ENCODE data around the gene MRPL51. TPM values are rescaled to one million over a fixed set of nuclear protein-coding genes. Genes with fewer than 3 reads are reported as not detected.

Gene MRPL51
- total and polyA plus RNA-seq, 2 donors (not counting 3 experiments of a cell fraction or from before 2014, with no cell fraction given), result 147 to 273 TPM

- no peaks in the 10 kb centered on the region for H3K9me3 ChIP-seq (replicated peaks; ENCODE audit: control insufficient read depth, insufficient read depth, low read length)
- H3K36me3 ChIP-seq (ENCODE audit: control insufficient read depth in 2 of 2, extremely low read depth in 1 of 2, insufficient read depth in 2 of 2, low read length in 2 of 2), result peaks cover 0 to 3% of the 10 kb centered on the region in 2 experiments
- FAIRE-seq (no peak), DNase-seq (ENCODE audit: low read depth, low spot score) (no peak)
- no peak for TF ChIP-seq FOS (IDR thresholded peaks at IDR 0.05; ENCODE audit: borderline replicate concordance, insufficient read depth, low read length)
- no peak for TF ChIP-seq MYC (IDR thresholded peaks at IDR 0.05; ENCODE audit: low read depth, low read length)
- TF ChIP-seq CTCF (IDR thresholded peaks at IDR 0.05; ENCODE audit: extremely low read depth in 1 of 2, insufficient read depth in 1 of 2, low read depth in 1 of 2, low read length in 2 of 2), result no peak
- no peak for TF ChIP-seq POLR2AphosphoS5 (IDR thresholded peaks at IDR 0.05; ENCODE audit: insufficient read depth, low read depth, low read length)
- TF ChIP-seq POLR2A (IDR thresholded peaks at IDR 0.05; ENCODE audit: low read depth, low read length), result no peak
- no peak for TF ChIP-seq GATA2 (IDR thresholded peaks at IDR 0.05; ENCODE audit: insufficient read depth, insufficient read length, low read depth, low read length)
- no peak for TF ChIP-seq JUN (IDR thresholded peaks at IDR 0.05; ENCODE audit: borderline replicate concordance, insufficient read depth, insufficient read length, low read depth)
- no peak for TF ChIP-seq MAX (IDR thresholded peaks at IDR 0.05; ENCODE audit: insufficient read depth, insufficient read length)
- TF ChIP-seq EZH2 (IDR thresholded peaks at IDR 0.05; ENCODE audit: borderline replicate concordance, low read depth, low read length, severe bottlenecking), result no peak
- H3K9me1 ChIP-seq (replicated peaks; ENCODE audit: control insufficient read depth, extremely low read depth, insufficient read depth, low read length), result no peaks in the 10 kb centered on the region
- H3K79me2 ChIP-seq (ENCODE audit: control insufficient read depth, insufficient read depth, low read length), result peaks cover 9% of the 10 kb centered on the region
- no peak overlapping the region for H3K4me3 ChIP-seq (replicated peaks in 1 of 3; ENCODE audit: insufficient read depth in 1 of 3, low read depth in 1 of 3, low read length in 3 of 3)
- ChIA-PET CTCF (interaction anchor here (1.6 to 2.0 kb wide), 2 partner anchors 22 to 23 kb away, joined by 4 to 7 read pairs; no protein-coding TSS in a partner anchor), POLR2A (interaction anchor here (0.9 kb wide), 1 partner anchor 29 kb away, joined by 3 read pairs; no protein-coding TSS in a partner anchor)
- H3K9ac ChIP-seq (replicated peaks; ENCODE audit: extremely low read depth, insufficient read depth, low read length), result no peak overlapping the region
- no TSS peak for BruUV-seq (replicated peaks)
- H4K20me1 ChIP-seq (replicated peaks; ENCODE audit: control insufficient read depth, extremely low read depth, insufficient read depth, low read length), result no peaks in the 10 kb centered on the region
- H3K4me2 ChIP-seq (ENCODE audit: insufficient read depth, low read length), result no peak overlapping the region
- no peaks in the 10 kb centered on the region for H3K27me3 ChIP-seq (ENCODE audit: control insufficient read depth in 2 of 2, insufficient read depth in 2 of 2, low read length in 2 of 2)
- H3K4me1 ChIP-seq (ENCODE audit: control insufficient read depth, extremely low read depth, insufficient read depth, low read length), result peaks cover 5% of the 10 kb centered on the region
- no peak overlapping the region for H3K27ac ChIP-seq (ENCODE audit: insufficient read depth, low read depth, low read length)
- H2AFZ ChIP-seq (ENCODE audit: low read depth, low read length), result no peak overlapping the region
- intact Hi-C loops (cut with micrococcal nuclease) (no loop called here), dilution Hi-C loops (cut with MboI; ENCODE audit: extremely low pct_ligation_motif_present, low sequenced_read_pairs) (no loop called here)
Measured at GRCh38 chr12:6488240-6488639, 4.8 kb downstream of the MRPL51 start.

Measured in endothelial cell of umbilical vein (primary cell).